ENCODE results near the gene EP400. TPM values are rescaled to one million over a fixed set of nuclear protein-coding genes. Genes with fewer than 3 reads are reported as not detected.

Gene EP400
- total and polyA plus RNA-seq, 9 of the 15 experiments (the other 6 are each of a cell fraction or from before 2014, with no cell fraction given), result 4.5 to 58.0 (median 7.0) TPM

- Histone ChIP-seq H3K9me3 (replicated peaks; ENCODE audit: control insufficient read depth, insufficient read depth, low read depth, low read length) (no peaks in the 10 kb centered on the region), H2AFZ (ENCODE audit: low read depth, low read length) (no peak overlapping the region), H3K36me3 (ENCODE audit: control insufficient read depth, insufficient read depth, low read length) (peaks cover 81% of the 10 kb centered on the region; the same call in 2 of the 3 replicates), H4K20me1 (replicated peaks; ENCODE audit: control insufficient read depth, insufficient read depth, low read length) (no peaks in the 10 kb centered on the region), H3K4me2 (ENCODE audit: insufficient read depth, low read length) (no peak overlapping the region), H3K9me1 (ENCODE audit: control insufficient read depth, insufficient read depth, low read length) (no peaks in the 10 kb centered on the region), H3K27ac (ENCODE audit: extremely low read depth, low read depth, low read length) (no peak overlapping the region), H3K9ac (ENCODE audit: insufficient read depth in 1 of 2, low read depth in 2 of 2, low read length in 2 of 2) (no peak overlapping the region), H3K79me2 (ENCODE audit: control insufficient read depth, insufficient read depth, low read length) (peaks cover 36% of the 10 kb centered on the region), H3K4me3 (no peak overlapping the region), H3K4me1 (replicated peaks in 1 of 2; ENCODE audit: control insufficient read depth in 2 of 2, insufficient read depth in 2 of 2, low read length in 2 of 2) (peaks cover 4 to 12% of the 10 kb centered on the region in 2 experiments; a peak in 4 of 5 replicates), H3K27me3 (ENCODE audit: control insufficient read depth in 2 of 2, insufficient read depth in 2 of 2, low read length in 2 of 2) (no peaks in the 10 kb centered on the region)
- intact Hi-C loops (cut with micrococcal nuclease) (no loop called here), in situ Hi-C loops (cut with MboI) (no loop called here)
- DNase-seq (ENCODE audit: extremely low read depth in 1 of 4, low spot score in 3 of 4) (no peak), ATAC-seq (no peak), FAIRE-seq (no peak)
- TF ChIP-seq CEBPB (tag; IDR thresholded peaks at IDR 0.05) (no peak), ZKSCAN3 (CRISPR knock-in tag; IDR thresholded peaks at IDR 0.05) (no peak), ADNP (tag; IDR thresholded peaks at IDR 0.05) (no peak), E2F3 (CRISPR knock-in tag; IDR thresholded peaks at IDR 0.05) (no peak), ZNF830 (CRISPR knock-in tag; IDR thresholded peaks at IDR 0.05) (no peak), EGR1 (conservative IDR thresholded peaks at IDR 0.05) (no peak), MEF2D (tag; conservative IDR thresholded peaks at IDR 0.05; ENCODE audit: low read depth) (no peak), ZNF263 (CRISPR knock-in tag; IDR thresholded peaks at IDR 0.05; ENCODE audit: borderline replicate concordance) (no peak), RAD21 (CRISPR knock-in tag; conservative IDR thresholded peaks at IDR 0.05 in 1 of 2, IDR thresholded peaks at IDR 0.05 in 1 of 2) (no peak), ZNF589 (CRISPR knock-in tag; IDR thresholded peaks at IDR 0.05; ENCODE audit: low read depth) (no peak), HNRNPUL1 (IDR thresholded peaks at IDR 0.05; ENCODE audit: low read length) (no peak), ZNF696 (CRISPR knock-in tag; conservative IDR thresholded peaks at IDR 0.05) (no peak), MECOM (CRISPR knock-in tag; IDR thresholded peaks at IDR 0.05) (no peak), FOXK1 (CRISPR knock-in tag; IDR thresholded peaks at IDR 0.05; ENCODE audit: borderline replicate concordance) (no peak), HDAC6 (IDR thresholded peaks at IDR 0.05; ENCODE audit: low read depth, low read length) (no peak)
- TF ChIP-seq, protein P1, sequence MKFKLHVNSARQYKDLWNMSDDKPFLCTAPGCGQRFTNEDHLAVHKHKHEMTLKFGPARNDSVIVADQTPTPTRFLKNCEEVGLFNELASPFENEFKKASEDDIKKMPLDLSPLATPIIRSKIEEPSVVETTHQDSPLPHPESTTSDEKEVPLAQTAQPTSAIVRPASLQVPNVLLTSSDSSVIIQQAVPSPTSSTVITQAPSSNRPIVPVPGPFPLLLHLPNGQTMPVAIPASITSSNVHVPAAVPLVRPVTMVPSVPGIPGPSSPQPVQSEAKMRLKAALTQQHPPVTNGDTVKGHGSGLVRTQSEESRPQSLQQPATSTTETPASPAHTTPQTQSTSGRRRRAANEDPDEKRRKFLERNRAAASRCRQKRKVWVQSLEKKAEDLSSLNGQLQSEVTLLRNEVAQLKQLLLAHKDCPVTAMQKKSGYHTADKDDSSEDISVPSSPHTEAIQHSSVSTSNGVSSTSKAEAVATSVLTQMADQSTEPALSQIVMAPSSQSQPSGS (CRISPR knock-in tag; IDR thresholded peaks at IDR 0.05), result no peak
- WGBS (ENCODE audit: insufficient coverage, low coverage, missing lambda C conversion rate), result 94% methylated on average over 14 of the region's 17 CpGs
- ChIA-PET CTCF (ENCODE audit: low intra/inter-chr PET ratio) (no interaction called here), POLR2A (interaction anchor here (0.7 to 1.0 kb wide), 2 partner anchors 15 to 19 kb away, joined by 3 to 4 read pairs; no protein-coding TSS in a partner anchor)
- no TSS peak for BruUV-seq (replicated peaks)
Measured at GRCh38 chr12:131982041-131982440, 32.3 kb downstream of the EP400 start.
